ENCODE data around the gene PRSS23. TPM values are rescaled to one million over a fixed set of nuclear protein-coding genes. Genes with fewer than 3 reads are reported as not detected.

PRSS23 gene
- total RNA-seq, 1 experiment from 2014 or later, result 3.8 TPM

- POLR2A ChIA-PET, result no interaction called here
- H3K36me3 ChIP-seq (ENCODE audit: control insufficient read depth in 1 of 2, insufficient read depth in 2 of 2, low read length in 2 of 2), result no peaks in the 10 kb centered on the region
- H3K9me2 ChIP-seq (ENCODE audit: insufficient read depth), result no peaks in the 10 kb centered on the region
- H2AFZ ChIP-seq (ENCODE audit: low read depth, low read length, poor library complexity, severe bottlenecking), result no peak overlapping the region
- no peak overlapping the region for H3K4me3 ChIP-seq (replicated peaks in 1 of 2; ENCODE audit: low read depth in 1 of 2, low read length in 2 of 2)
- no peaks in the 10 kb centered on the region for H3K9me3 ChIP-seq (ENCODE audit: control insufficient read depth in 1 of 2, insufficient read depth in 1 of 2, low read depth in 1 of 2, low read length in 2 of 2)
- H3K27me3 ChIP-seq (ENCODE audit: insufficient read depth, low read length), result no peaks in the 10 kb centered on the region
- CTCF ChIA-PET, result no interaction called here
- BruUV-seq (replicated peaks), result no TSS peak
- H3K4me2 ChIP-seq (ENCODE audit: low read length), result no peak overlapping the region
- intact Hi-C loops (cut with micrococcal nuclease), result no loop called here
- H3K4me1 ChIP-seq (ENCODE audit: control insufficient read depth in 1 of 2, insufficient read depth in 2 of 2, low read length in 2 of 2), result no peaks in the 10 kb centered on the region
- RAD21 ChIA-PET (ENCODE audit: low non-redundant PET in 1 of 2, low total read pairs in 2 of 2, uncharacterized antibody in 2 of 2, unreplicated experiment in 2 of 2), result no interaction called here
- DNase-seq (ENCODE audit: low read depth, low spot score), result no peak
- H3K27ac ChIP-seq (ENCODE audit: low read depth, low read length), result no peak overlapping the region
- H3K9ac ChIP-seq (ENCODE audit: low read length), result no peak overlapping the region
- ATAC-seq, result no peak
- TF ChIP-seq SRF (IDR thresholded peaks at IDR 0.05; ENCODE audit: low read depth) (no peak), SIN3A (IDR thresholded peaks at IDR 0.05; ENCODE audit: low read depth) (no peak), TCF7L2 (IDR thresholded peaks at IDR 0.05; ENCODE audit: borderline replicate concordance, extremely low read depth, insufficient read depth, insufficient read length) (no peak), FOSL1 (IDR thresholded peaks at IDR 0.05; ENCODE audit: low read depth) (no peak), CTCF (IDR thresholded peaks at IDR 0.05 in 2 of 3, conservative IDR thresholded peaks at IDR 0.05 in 1 of 3; ENCODE audit: borderline replicate concordance in 1 of 3, insufficient read depth in 1 of 3, low read depth in 2 of 3, low read length in 2 of 3) (no peak), ZFX (IDR thresholded peaks at IDR 0.05) (no peak), SP1 (IDR thresholded peaks at IDR 0.05; ENCODE audit: low read depth) (no peak), ZBTB33 (IDR thresholded peaks at IDR 0.05; ENCODE audit: extremely low read depth, insufficient replicate concordance, low read length) (no peak), CEBPB (IDR thresholded peaks at IDR 0.05; ENCODE audit: low read depth) (no peak), REST (IDR thresholded peaks at IDR 0.05; ENCODE audit: low read depth) (no peak)
- H4K20me1 ChIP-seq (ENCODE audit: insufficient read depth), result no peaks in the 10 kb centered on the region
- H3K79me2 ChIP-seq (ENCODE audit: insufficient read depth, low read length), result no peaks in the 10 kb centered on the region
Observed at GRCh38 chr11:86782742-86783141, 17.6 kb upstream of the PRSS23 start.
